ENCODE measurements around the gene PRM2. TPM values are rescaled to one million over a fixed set of nuclear protein-coding genes. Genes with fewer than 3 reads are reported as not detected.

The PRM2 gene
- total and polyA plus RNA-seq, 2 of the 8 experiments (the other 6 are each of a cell fraction or from before 2014, with no cell fraction given) = not detected

DNA sequence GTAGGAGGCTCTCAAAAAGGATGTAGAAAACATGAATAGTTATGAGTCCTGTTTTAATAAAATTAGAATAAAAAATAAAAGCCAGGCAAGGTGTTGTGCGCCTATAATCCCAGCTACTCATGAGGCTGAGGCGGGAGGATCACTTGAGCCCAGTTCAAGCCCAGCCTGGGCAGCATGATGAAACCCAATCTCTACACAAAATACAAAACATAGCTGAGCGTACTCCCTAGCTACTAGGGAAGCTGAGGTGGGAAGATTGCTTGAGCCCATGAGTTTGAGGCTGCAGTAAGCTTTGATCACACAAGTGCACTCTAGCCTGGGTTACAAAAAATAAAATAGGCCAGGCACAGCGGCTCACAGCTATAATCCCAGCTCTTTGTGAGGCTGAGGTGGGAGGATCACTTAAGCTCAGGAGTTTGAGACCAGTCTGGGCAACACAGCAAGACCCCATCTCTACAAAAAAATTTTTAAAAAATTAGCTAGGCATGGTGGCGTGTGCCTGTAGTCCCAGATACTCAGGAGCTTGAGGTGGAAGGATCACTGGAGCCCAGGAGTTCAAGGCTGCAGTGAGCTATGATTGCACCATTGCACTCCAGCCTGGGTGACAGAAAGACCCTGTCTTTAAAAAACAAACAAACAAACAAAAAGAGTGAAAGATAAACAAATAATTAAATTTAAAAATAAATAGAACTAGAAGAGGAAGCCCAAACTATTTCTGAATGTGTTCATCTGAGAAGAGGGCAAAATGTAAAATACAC is 22.0 kb upstream of the PRM2 start:
- 92% methylated on average over 5 of the region's 5 CpGs; no CpG with 5 or more reads in 1 of the 2 experiments for WGBS, 2 experiments (ENCODE audit: extremely low coverage in 1 of 2, insufficient coverage in 1 of 2, insufficient read length in 1 of 2, insufficient replicate concordance in 2 of 2, low coverage in 1 of 2, low lambda C conversion rate in 2 of 2, missing lambda C conversion rate in 1 of 2)
- no peak overlapping the region for H2AK5ac ChIP-seq (ENCODE audit: low read depth, low read length)
- CTCF ChIA-PET (ENCODE audit: partially characterized antibody) = interaction anchor here (0.6 to 3.8 kb wide), 7 partner anchors 12 to 1425 kb away, joined by 3 to 13 read pairs (median 3); partner anchors contain the start of genes SOCS1 and TNP2
- H3K27ac ChIP-seq (ENCODE audit: low read depth, low read length) = no peak overlapping the region
- H3K36me3 ChIP-seq (ENCODE audit: control insufficient read depth in 2 of 4, insufficient read depth in 4 of 4, low read length in 3 of 4) = no peaks in the 10 kb centered on the region
- H2BK20ac ChIP-seq (ENCODE audit: low read length) = no peak overlapping the region
- H3K4me3 ChIP-seq (ENCODE audit: extremely low read depth in 1 of 4, insufficient read depth in 2 of 4, low read depth in 3 of 4, low read length in 4 of 4) = no peak overlapping the region
- H2AFZ ChIP-seq (ENCODE audit: low read length) = no peak overlapping the region
- H4K5ac ChIP-seq (ENCODE audit: insufficient read length, low read depth, low read length) = no peak overlapping the region
- peak overlapping the region; percentile 75; the same call in 1 of the 2 replicates for H2BK12ac ChIP-seq (ENCODE audit: low read depth, low read length)
- no peaks in the 10 kb centered on the region for H4K20me1 ChIP-seq (replicated peaks in 1 of 2; ENCODE audit: control insufficient read depth in 1 of 2, insufficient read depth in 2 of 2, low read length in 2 of 2)
- H3K23me2 ChIP-seq (ENCODE audit: low read depth, low read length) = no peaks in the 10 kb centered on the region
- POLR2A ChIA-PET (ENCODE audit: partially characterized antibody) = interaction anchor here (0.8 to 2.7 kb wide), 6 partner anchors 10 to 43 kb away, joined by 3 to 11 read pairs (median 6); partner anchors contain the start of gene SOCS1
- H3K79me1 ChIP-seq (ENCODE audit: low read depth, low read length) = no peaks in the 10 kb centered on the region
- no peak overlapping the region; a peak in 1 of 4 replicates for H3K4me2 ChIP-seq (ENCODE audit: insufficient read depth in 1 of 2, low read depth in 2 of 2, low read length in 2 of 2)
- FAIRE-seq (no peak), DNase-seq (ENCODE audit: low read depth in 1 of 2, low spot score in 2 of 2) (no peak)
- peak overlapping the region; percentile 28 for H2BK120ac ChIP-seq (replicated peaks; ENCODE audit: low read depth, low read length)
- H3K14ac ChIP-seq (ENCODE audit: insufficient read length) = no peak overlapping the region
- TF ChIP-seq CBX5 (IDR thresholded peaks at IDR 0.05; ENCODE audit: low read depth, low read length) = no peak
- TF ChIP-seq BACH1 (IDR thresholded peaks at IDR 0.05; ENCODE audit: low read length) = no peak
- TF ChIP-seq JUN (IDR thresholded peaks at IDR 0.05; ENCODE audit: low read depth, low read length) = no peak
- no peak for TF ChIP-seq KDM4A (IDR thresholded peaks at IDR 0.05; ENCODE audit: low read depth, low read length, severe bottlenecking)
- no peak for TF ChIP-seq SP1 (IDR thresholded peaks at IDR 0.05; ENCODE audit: low read depth, low read length)
- TF ChIP-seq EZH2 (IDR thresholded peaks at IDR 0.05; ENCODE audit: low read depth, low read length, severe bottlenecking) = no peak
- TF ChIP-seq SP2 (IDR thresholded peaks at IDR 0.05; ENCODE audit: low read length) = no peak
- H3K4me1 ChIP-seq (replicated peaks in 1 of 4; ENCODE audit: control insufficient read depth in 3 of 4, insufficient read depth in 4 of 4, low read length in 3 of 4) = peaks cover 5 to 9% (median 9%) of the 10 kb centered on the region in 4 experiments
- no peak overlapping the region for H2BK5ac ChIP-seq (ENCODE audit: low read depth, low read length)
- H3K79me2 ChIP-seq (ENCODE audit: control insufficient read depth in 1 of 2, insufficient read depth in 2 of 2, low read length in 2 of 2) = no peaks in the 10 kb centered on the region
- H3K4ac ChIP-seq (replicated peaks; ENCODE audit: insufficient read length, low read depth, low read length) = no peak overlapping the region
- no peaks in the 10 kb centered on the region for H3K9me3 ChIP-seq (ENCODE audit: insufficient read depth in 2 of 2, low read depth in 1 of 2, low read length in 1 of 2)
- H3K9ac ChIP-seq (replicated peaks in 1 of 4; ENCODE audit: extremely low read depth in 1 of 4, low read depth in 3 of 4, low read length in 3 of 4) = no peak overlapping the region
- H4K91ac ChIP-seq (replicated peaks; ENCODE audit: insufficient read length, low read length) = peak overlapping the region; percentile 58
- H4K8ac ChIP-seq (ENCODE audit: extremely low read depth, insufficient read depth, low read length) = peak overlapping the region; percentile 28; the same call in 1 of the 2 replicates
- H3K23ac ChIP-seq (ENCODE audit: insufficient read length) = no peak overlapping the region
- H2BK15ac ChIP-seq (ENCODE audit: low read length) = no peak overlapping the region
- no peak overlapping the region for H3K56ac ChIP-seq (replicated peaks; ENCODE audit: insufficient read length, low read depth, low read length)
- peak overlapping the region; percentile 38 for H3K18ac ChIP-seq (ENCODE audit: extremely low read depth, low read length)
- no peaks in the 10 kb centered on the region for H3K27me3 ChIP-seq (replicated peaks in 1 of 4; ENCODE audit: control insufficient read depth in 3 of 4, extremely low read depth in 1 of 4, insufficient read depth in 3 of 4, low read length in 3 of 4)

All from H1 (cell line).